Upper lobe of left lung (tissue), 4 donors: ENCODE results near the gene FOXP4.

ENCODE experiments used
- POLR2A ChIP-seq, 4 donors: fragments of 450-650 bp; IDR thresholded peaks; one replicate each; pipeline ENCODE4 v1.5.1; 2016 to 2017; ENCODE audit warnings: antibody characterized with exemption in 4 of 4, mild to moderate bottlenecking in 2 of 4
- TF ChIP-seq, protein P1 (sequence below), 6 experiments: fragments of 450-650 bp in 4 of 6; fragments of 200-600 bp in 2 of 6; sonication (generic) in 2 of 6; IDR thresholded peaks; one replicate each; pipeline ENCODE4 v1.5.1; 2016 to 2019; ENCODE audit warnings: antibody characterized with exemption in 6 of 6

DNA sequence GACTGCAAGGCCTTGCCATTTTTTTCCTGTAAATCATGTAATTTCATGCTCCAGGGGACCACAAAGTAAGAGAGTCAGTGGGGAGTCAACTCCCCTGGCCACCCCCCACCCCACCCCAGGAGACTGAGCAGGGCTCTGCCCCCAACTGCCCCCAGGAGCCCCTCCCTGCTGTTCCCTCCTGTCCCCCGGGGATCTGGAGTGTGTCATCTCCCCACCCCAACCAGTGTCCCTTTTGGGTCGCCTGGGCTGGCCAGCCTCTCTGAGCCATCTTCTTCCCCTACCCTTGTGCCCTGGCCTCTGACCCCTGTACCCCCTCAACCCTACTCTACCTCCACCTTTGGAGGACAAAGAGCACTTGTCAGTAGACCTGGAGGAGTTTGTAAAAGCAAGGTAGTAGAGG is 29.4 kb downstream of the FOXP4 start:
- TF ChIP-seq, protein P1, sequence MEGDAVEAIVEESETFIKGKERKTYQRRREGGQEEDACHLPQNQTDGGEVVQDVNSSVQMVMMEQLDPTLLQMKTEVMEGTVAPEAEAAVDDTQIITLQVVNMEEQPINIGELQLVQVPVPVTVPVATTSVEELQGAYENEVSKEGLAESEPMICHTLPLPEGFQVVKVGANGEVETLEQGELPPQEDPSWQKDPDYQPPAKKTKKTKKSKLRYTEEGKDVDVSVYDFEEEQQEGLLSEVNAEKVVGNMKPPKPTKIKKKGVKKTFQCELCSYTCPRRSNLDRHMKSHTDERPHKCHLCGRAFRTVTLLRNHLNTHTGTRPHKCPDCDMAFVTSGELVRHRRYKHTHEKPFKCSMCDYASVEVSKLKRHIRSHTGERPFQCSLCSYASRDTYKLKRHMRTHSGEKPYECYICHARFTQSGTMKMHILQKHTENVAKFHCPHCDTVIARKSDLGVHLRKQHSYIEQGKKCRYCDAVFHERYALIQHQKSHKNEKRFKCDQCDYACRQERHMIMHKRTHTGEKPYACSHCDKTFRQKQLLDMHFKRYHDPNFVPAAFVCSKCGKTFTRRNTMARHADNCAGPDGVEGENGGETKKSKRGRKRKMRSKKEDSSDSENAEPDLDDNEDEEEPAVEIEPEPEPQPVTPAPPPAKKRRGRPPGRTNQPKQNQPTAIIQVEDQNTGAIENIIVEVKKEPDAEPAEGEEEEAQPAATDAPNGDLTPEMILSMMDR (IDR thresholded peaks at IDR 0.05), result no peak
- TF ChIP-seq POLR2A (IDR thresholded peaks at IDR 0.05), result no peak
